Duodenal mucosa (tissue), 2 donors: ENCODE data around the gene SLITRK5.

Experiments
- H3K27ac ChIP-seq: one replicate; pipeline ENCODE4 v1.7.0; 2013; ENCODE audit warnings: low read depth, low read length
- H3K27me3 ChIP-seq, 2 donors: one replicate each; pipeline ENCODE4 v1.7.0; 2013; ENCODE audit warnings: low read length in 2 of 2, control low read depth in 1 of 2; ENCODE audit not compliant: insufficient read depth in 2 of 2, control insufficient read depth in 1 of 2
- H3K36me3 ChIP-seq, 2 donors: one replicate each; pipeline ENCODE4 v1.7.0; 2013; ENCODE audit warnings: low read length in 2 of 2, control low read depth in 1 of 2; ENCODE audit not compliant: insufficient read depth in 2 of 2, control insufficient read depth in 1 of 2
- H3K4me1 ChIP-seq, 2 donors: one replicate each; pipeline ENCODE4 v1.7.0; 2013; ENCODE audit warnings: low read length in 2 of 2, control low read depth in 1 of 2; ENCODE audit not compliant: insufficient read depth in 2 of 2, control insufficient read depth in 1 of 2
- H3K4me3 ChIP-seq, 2 donors: one replicate each; pipeline ENCODE4 v1.7.0; 2013; ENCODE audit warnings: low read length in 2 of 2, low read depth in 1 of 2
- H3K9ac ChIP-seq, 2 donors: one replicate each; pipeline ENCODE4 v1.7.0; 2013; ENCODE audit warnings: low read length in 2 of 2, low read depth in 1 of 2
- H3K9me3 ChIP-seq, 2 donors: one replicate each; pipeline ENCODE4 v1.7.0; 2013; ENCODE audit warnings: low read length in 2 of 2, control low read depth in 1 of 2; ENCODE audit not compliant: control insufficient read depth in 1 of 2

SLITRK5 gene

GRCh38 chr13:87675851-87676250 is 4.7 kb downstream of the SLITRK5 start:
- no peak overlapping the region for H3K9ac ChIP-seq
- no peaks in the 10 kb centered on the region for H3K4me1 ChIP-seq
- no peak overlapping the region for H3K27ac ChIP-seq
- H3K4me3 ChIP-seq = no peak overlapping the region
- peaks cover 47 to 59% of the 10 kb centered on the region in 2 donors for H3K27me3 ChIP-seq
- peaks cover 0 to 4% of the 10 kb centered on the region in 2 donors for H3K9me3 ChIP-seq
- H3K36me3 ChIP-seq = no peaks in the 10 kb centered on the region

GRCh38 chr13:87676254-87677042 is 5.3 kb downstream of the SLITRK5 start:
- H3K4me3 ChIP-seq = no peak overlapping the region

DNA sequence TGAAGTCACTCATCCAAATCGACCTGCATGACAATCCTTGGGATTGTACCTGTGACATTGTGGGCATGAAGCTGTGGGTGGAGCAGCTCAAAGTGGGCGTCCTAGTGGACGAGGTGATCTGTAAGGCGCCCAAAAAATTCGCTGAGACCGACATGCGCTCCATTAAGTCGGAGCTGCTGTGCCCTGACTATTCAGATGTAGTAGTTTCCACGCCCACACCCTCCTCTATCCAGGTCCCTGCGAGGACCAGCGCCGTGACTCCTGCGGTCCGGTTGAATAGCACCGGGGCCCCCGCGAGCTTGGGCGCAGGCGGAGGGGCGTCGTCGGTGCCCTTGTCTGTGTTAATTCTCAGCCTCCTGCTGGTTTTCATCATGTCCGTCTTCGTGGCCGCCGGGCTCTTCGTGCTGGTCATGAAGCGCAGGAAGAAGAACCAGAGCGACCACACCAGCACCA is 5.9 kb downstream of the SLITRK5 start:
- H3K27ac ChIP-seq = no peak overlapping the region

More at GRCh38 chr13:87676254-87677042, 5.3 kb downstream of the SLITRK5 start:
- Histone ChIP-seq H3K4me1 (no peaks in the 10 kb centered on the region), H3K36me3 (no peaks in the 10 kb centered on the region), H3K27ac (no peak overlapping the region), H3K9ac (no peak overlapping the region), H3K27me3 (peaks cover 47 to 54% of the 10 kb centered on the region in 2 donors), H3K9me3 (peaks cover 0 to 4% of the 10 kb centered on the region in 2 donors)

DNA sequence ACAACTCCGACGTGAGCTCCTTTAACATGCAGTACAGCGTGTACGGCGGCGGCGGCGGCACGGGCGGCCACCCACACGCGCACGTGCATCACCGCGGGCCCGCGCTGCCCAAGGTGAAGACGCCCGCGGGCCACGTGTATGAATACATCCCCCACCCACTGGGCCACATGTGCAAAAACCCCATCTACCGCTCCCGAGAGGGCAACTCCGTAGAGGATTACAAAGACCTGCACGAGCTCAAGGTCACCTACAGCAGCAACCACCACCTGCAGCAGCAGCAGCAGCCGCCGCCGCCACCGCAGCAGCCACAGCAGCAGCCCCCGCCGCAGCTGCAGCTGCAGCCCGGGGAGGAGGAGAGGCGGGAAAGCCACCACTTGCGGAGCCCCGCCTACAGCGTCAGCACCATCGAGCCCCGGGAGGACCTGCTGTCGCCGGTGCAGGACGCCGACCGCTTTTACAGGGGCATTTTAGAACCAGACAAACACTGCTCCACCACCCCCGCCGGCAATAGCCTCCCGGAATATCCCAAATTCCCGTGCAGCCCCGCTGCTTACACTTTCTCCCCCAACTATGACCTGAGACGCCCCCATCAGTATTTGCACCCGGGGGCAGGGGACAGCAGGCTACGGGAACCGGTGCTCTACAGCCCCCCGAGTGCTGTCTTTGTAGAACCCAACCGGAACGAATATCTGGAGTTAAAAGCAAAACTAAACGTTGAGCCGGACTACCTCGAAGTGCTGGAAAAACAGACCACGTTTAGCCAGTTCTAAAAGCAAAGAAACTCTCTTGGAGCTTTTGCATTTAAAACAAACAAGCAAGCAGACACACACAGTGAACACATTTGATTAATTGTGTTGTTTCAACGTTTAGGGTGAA is 6.6 kb downstream of the SLITRK5 start:
- H3K4me1 ChIP-seq = no peaks in the 10 kb centered on the region
- H3K27me3 ChIP-seq = peaks cover 41 to 54% of the 10 kb centered on the region in 2 donors
- peaks cover 0 to 4% of the 10 kb centered on the region in 2 donors for H3K9me3 ChIP-seq
- no peak overlapping the region for H3K27ac ChIP-seq
- no peaks in the 10 kb centered on the region for H3K36me3 ChIP-seq
- peak overlapping the region; percentile 55 for H3K4me3 ChIP-seq
- H3K9ac ChIP-seq = no peak overlapping the region

More for the DNA sequence above, 5.9 kb downstream of the SLITRK5 start:
- Histone ChIP-seq H3K4me3 (peak overlapping the region; percentile 55), H3K9ac (no peak overlapping the region), H3K27me3 (peaks cover 43 to 54% of the 10 kb centered on the region in 2 donors), H3K4me1 (no peaks in the 10 kb centered on the region), H3K9me3 (peaks cover 0 to 4% of the 10 kb centered on the region in 2 donors), H3K36me3 (no peaks in the 10 kb centered on the region)

GRCh38 chr13:87678372-87678752 is 7.2 kb downstream of the SLITRK5 start:
- Histone ChIP-seq H3K27me3 (peaks cover 40 to 49% of the 10 kb centered on the region in 2 donors), H3K36me3 (no peaks in the 10 kb centered on the region), H3K4me1 (no peaks in the 10 kb centered on the region), H3K27ac (no peak overlapping the region), H3K4me3 (peak overlapping the region; percentile 55), H3K9ac (no peak overlapping the region), H3K9me3 (peaks cover 0 to 4% of the 10 kb centered on the region in 2 donors)

- H3K36me3 ChIP-seq = no peaks in the 10 kb centered on the region
Observed at GRCh38 chr13:87680298-87680697, 9.1 kb downstream of the SLITRK5 start.

DNA sequence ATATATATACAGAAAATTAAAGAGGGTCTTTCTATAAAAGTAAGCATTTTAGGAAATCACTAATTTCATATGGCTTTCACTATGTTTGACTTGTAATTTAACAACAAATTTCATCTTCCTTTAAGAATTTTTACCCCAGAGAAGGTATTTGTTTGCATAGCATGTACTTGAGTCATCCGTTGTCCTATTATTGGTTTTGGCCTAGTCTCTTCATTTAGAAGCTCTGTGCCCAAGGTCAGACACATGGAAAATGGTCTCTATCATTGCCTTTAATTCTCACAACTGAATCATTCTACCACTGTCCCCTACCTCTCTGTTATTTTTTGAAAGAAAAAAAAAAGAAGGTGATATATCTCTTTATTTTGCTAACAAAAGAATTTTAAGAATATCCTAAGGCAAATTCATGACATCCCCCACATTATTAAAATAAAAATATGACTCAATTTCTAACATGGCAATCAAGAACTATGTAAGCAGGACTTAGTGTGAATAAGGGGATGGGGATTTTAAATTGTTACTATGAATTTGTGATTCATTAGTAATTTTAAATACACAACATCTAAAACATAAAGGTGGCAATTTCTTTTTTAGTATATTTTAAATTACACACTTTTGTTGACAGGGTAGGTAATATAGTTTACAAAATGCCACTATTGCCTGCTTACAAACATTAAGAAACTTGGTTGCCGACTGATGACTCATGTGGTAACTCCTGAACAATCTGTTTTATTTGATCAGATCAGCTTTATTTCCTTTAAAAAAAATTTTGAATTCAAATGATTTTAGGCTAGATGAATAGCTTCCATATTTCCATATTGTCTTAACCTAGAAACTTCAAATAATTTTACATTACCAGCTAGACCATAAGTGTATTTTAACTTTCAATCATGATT is 13.9 kb downstream of the SLITRK5 start:
- Histone ChIP-seq H3K9ac (no peak overlapping the region), H3K27me3 (no peaks in the 10 kb centered on the region), H3K4me1 (no peaks in the 10 kb centered on the region), H3K4me3 (no peak overlapping the region), H3K27ac (no peak overlapping the region), H3K9me3 (no peaks in the 10 kb centered on the region), H3K36me3 (no peaks in the 10 kb centered on the region)

More at GRCh38 chr13:87680298-87680697, 9.1 kb downstream of the SLITRK5 start:
- Histone ChIP-seq H3K27ac (no peak overlapping the region), H3K4me1 (no peaks in the 10 kb centered on the region), H3K4me3 (no peak overlapping the region), H3K9ac (no peak overlapping the region), H3K9me3 (no peaks in the 10 kb centered on the region), H3K27me3 (peaks cover 27 to 33% of the 10 kb centered on the region in 2 donors)

- Histone ChIP-seq H3K27ac (no peak overlapping the region), H3K27me3 (no peaks in the 10 kb centered on the region), H3K36me3 (no peaks in the 10 kb centered on the region), H3K4me1 (no peaks in the 10 kb centered on the region), H3K9ac (no peak overlapping the region), H3K4me3 (no peak overlapping the region), H3K9me3 (no peaks in the 10 kb centered on the region)
Observed at GRCh38 chr13:87696458-87696857, 25.3 kb downstream of the SLITRK5 start.

- no peak overlapping the region for H3K4me3 ChIP-seq
- H3K9me3 ChIP-seq = no peaks in the 10 kb centered on the region
- H3K4me1 ChIP-seq = no peaks in the 10 kb centered on the region
- no peaks in the 10 kb centered on the region for H3K27me3 ChIP-seq
- no peak overlapping the region for H3K27ac ChIP-seq
- H3K36me3 ChIP-seq = no peaks in the 10 kb centered on the region
- no peak overlapping the region for H3K9ac ChIP-seq
Observed at GRCh38 chr13:87698268-87698667, 27.1 kb downstream of the SLITRK5 start.
